Activated CD4-positive, alpha-beta T cell treated with anti-CD3 and anti-CD28 coated beads for 36 hours (primary cell): ENCODE results near the gene GCC2. TPM values are rescaled to one million over a fixed set of nuclear protein-coding genes. Genes with fewer than 3 reads are reported as not detected.

ENCODE experiments used
- ATAC-seq: fragments of 200-7000 bp; cut with Tn5 transposase; one replicate; pipeline ENCODE4 v1.10.0; 2021; ENCODE audit warnings: mild to moderate bottlenecking, moderate library complexity
- CTCF ChIA-PET: fragments of 350-600 bp; sonication (Branson Sonifier 250); formaldehyde crosslinking; loops from one replicate; lab custom pipeline; 2021; ENCODE audit warnings: antibody characterized with exemption; lab: Charles Lee
- POLR2A ChIA-PET: fragments of 350-600 bp; sonication (Branson Sonifier 250); formaldehyde crosslinking; loops from one replicate; lab custom pipeline; 2021; ENCODE audit warnings: antibody characterized with exemption, inconsistent platforms; lab: Charles Lee
- DNase-seq: peaks from one replicate; pipeline ENCODE4 v3.0.0-alpha.2; 2020
- H3K27ac Mint-ChIP-seq: one replicate; pipeline ENCODE4 v1.8.0; 2021; ENCODE audit warnings: mixed read lengths
- H3K27me3 Mint-ChIP-seq: one replicate; pipeline ENCODE4 v1.8.0; 2021; ENCODE audit warnings: mixed read lengths
- H3K36me3 Mint-ChIP-seq: one replicate; pipeline ENCODE4 v1.8.0; 2021; ENCODE audit warnings: low read depth, mixed read lengths
- H3K4me1 Mint-ChIP-seq: one replicate; pipeline ENCODE4 v1.8.0; 2021; ENCODE audit warnings: mixed read lengths
- H3K4me3 Mint-ChIP-seq: one replicate; pipeline ENCODE4 v1.8.0; 2021; ENCODE audit warnings: mild to moderate bottlenecking, moderate library complexity, mixed read lengths
- H3K9me3 Mint-ChIP-seq: one replicate; pipeline ENCODE4 v1.8.0; 2021; ENCODE audit warnings: low read depth, mixed read lengths
- intact Hi-C, 2 experiments: fragments of 100-400 bp; cut with DNase I in 1 of 2; cut with micrococcal nuclease in 1 of 2; formaldehyde crosslinking; loops; one replicate each; pipeline versions ENCODE4 v1.14.2 to v1.15.1; 2022 to 2024; cut with DNase I, micrococcal nuclease
- total RNA-seq, 2 experiments: library from RNA; stranded (reverse); gene quantifications; one replicate each; pipeline ENCODE4 v1.2.3, GENCODE V29; 2021

GCC2 gene, protein sequence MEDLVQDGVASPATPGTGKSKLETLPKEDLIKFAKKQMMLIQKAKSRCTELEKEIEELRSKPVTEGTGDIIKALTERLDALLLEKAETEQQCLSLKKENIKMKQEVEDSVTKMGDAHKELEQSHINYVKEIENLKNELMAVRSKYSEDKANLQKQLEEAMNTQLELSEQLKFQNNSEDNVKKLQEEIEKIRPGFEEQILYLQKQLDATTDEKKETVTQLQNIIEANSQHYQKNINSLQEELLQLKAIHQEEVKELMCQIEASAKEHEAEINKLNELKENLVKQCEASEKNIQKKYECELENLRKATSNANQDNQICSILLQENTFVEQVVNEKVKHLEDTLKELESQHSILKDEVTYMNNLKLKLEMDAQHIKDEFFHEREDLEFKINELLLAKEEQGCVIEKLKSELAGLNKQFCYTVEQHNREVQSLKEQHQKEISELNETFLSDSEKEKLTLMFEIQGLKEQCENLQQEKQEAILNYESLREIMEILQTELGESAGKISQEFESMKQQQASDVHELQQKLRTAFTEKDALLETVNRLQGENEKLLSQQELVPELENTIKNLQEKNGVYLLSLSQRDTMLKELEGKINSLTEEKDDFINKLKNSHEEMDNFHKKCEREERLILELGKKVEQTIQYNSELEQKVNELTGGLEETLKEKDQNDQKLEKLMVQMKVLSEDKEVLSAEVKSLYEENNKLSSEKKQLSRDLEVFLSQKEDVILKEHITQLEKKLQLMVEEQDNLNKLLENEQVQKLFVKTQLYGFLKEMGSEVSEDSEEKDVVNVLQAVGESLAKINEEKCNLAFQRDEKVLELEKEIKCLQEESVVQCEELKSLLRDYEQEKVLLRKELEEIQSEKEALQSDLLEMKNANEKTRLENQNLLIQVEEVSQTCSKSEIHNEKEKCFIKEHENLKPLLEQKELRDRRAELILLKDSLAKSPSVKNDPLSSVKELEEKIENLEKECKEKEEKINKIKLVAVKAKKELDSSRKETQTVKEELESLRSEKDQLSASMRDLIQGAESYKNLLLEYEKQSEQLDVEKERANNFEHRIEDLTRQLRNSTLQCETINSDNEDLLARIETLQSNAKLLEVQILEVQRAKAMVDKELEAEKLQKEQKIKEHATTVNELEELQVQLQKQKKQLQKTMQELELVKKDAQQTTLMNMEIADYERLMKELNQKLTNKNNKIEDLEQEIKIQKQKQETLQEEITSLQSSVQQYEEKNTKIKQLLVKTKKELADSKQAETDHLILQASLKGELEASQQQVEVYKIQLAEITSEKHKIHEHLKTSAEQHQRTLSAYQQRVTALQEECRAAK (N-terminal part only)
- total RNA-seq = 10 to 100 TPM; 47.8 to 51.3 TPM

DNA sequence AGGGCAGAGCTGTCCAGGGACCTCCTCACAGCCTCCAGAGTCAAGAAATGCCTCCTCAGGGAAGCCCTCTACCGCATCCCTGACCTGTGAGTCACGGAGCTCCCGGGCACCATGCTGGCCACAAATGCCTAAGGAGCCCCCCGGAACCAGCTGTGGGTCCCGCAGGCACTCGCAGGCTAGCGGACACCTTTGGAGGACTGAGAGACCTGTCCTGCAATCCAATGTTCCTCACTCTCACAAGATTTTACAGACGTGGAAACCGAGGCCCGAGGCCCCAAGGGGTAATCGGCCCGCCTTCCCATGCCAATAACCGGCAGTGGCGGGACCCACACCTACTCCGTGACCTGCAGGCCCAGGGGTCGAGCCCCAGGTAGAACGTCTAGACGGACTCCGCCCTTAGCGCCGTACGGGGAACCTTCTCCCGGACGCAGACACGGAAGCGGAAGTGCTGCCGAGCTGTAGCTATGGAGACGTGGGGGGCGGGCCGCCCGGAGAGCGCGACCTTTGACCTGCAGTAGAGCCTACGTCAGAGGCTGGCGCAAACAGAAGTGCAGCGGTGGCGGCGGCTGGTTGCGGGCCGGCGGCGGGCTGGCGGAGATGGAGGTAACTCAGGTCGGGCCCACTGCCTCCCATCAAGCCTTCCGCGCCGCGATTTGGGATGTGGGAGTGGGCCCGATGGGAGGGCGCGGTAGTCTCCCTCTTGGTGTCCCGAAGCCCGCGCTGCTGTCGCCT lies at the start of gene GCC2:
TSS of gene GCC2 (plus strand) at position 529 of the 732 bp plus-strand sequence. CDS start at position 598, 69 bp downstream.
- DNase-seq (peak; percentile 98), ATAC-seq (peak; percentile 97)
- intact Hi-C loops = loop anchor here (1.0 to 5.0 kb wide), 7 partner anchors 85 to 1163 kb away; partner anchors contain the start of genes LIMS1 (in 2 of the 2), CCDC138 (in 1 of the 2), RANBP2 (in 1 of the 2) and SEPTIN10 (in 1 of the 2)
- peaks cover 33% of the 10 kb centered on the region for H3K4me1 Mint-ChIP-seq
- peaks cover 16% of the 10 kb centered on the region for H3K36me3 Mint-ChIP-seq
- H3K4me3 Mint-ChIP-seq = peak within 1 kb of the TSS; percentile 98
- no peaks in the 10 kb centered on the region for H3K27me3 Mint-ChIP-seq
- no peaks in the 10 kb centered on the region for H3K9me3 Mint-ChIP-seq
- POLR2A ChIA-PET = interaction anchor here (0.6 to 1.1 kb wide), 4 partner anchors 84 to 172 kb away, joined by 3 to 11 read pairs (median 5); no protein-coding TSS in a partner anchor
- peak within 1 kb of the TSS; percentile 94 for H3K27ac Mint-ChIP-seq
- CTCF ChIA-PET = interaction anchor here (0.7 to 1.4 kb wide), 4 partner anchors 86 to 1953 kb away, joined by 3 to 5 read pairs (median 4); no protein-coding TSS in a partner anchor

DNA sequence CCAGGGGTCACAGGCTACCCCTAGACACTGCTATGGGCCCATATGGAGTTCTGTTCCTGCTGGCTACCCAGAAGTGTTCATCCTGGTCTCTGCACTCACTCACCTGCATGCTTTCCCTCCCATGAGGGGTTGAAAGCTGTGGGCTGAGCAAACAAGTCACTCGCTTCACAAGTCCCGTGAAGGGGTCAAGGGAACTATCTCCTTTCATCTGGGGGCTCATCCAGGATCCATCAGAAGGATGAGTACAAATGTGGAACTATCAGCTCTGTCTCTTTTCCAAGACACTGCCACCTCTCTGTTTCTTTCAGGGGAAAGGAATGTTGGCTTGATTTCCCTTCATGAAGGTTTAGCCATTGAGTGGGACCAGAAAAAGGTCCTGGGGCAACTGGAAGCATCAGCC lies 49.5 kb upstream of the GCC2 start:
- Mint-ChIP-seq H3K27me3 (no peaks in the 10 kb centered on the region), H3K4me1 (no peaks in the 10 kb centered on the region), H3K4me3 (no peak overlapping the region), H3K36me3 (peaks cover 3% of the 10 kb centered on the region), H3K9me3 (peaks cover 9% of the 10 kb centered on the region), H3K27ac (no peak overlapping the region)
- POLR2A ChIA-PET = no interaction called here
- no peak for ATAC-seq
- CTCF ChIA-PET = no interaction called here
- DNase-seq = no peak
- intact Hi-C loops = loop anchor here (5.0 kb wide), 1 partner anchor 183 kb away; no protein-coding TSS in a partner anchor

DNA sequence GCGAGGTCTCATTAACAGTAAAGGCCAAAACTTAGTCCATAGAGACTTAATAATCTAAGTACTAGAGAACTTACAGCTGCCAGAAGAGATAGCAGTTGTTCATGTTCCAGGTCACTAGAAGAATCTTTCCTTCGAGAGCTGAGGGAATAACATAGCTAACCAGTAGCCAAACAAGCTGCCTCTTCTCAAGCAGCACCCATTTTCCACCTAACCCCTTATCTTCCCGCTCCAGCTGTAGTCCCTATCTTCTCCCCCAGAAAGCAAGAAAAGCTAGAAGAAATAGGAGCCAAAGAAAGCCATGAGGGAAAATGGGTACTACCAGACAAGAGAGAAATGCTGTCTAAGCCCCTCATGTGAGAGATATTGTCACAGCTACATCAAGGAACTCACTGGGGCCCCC lies 47.2 kb upstream of the GCC2 start:
- no peaks in the 10 kb centered on the region for H3K4me1 Mint-ChIP-seq
- CTCF ChIA-PET = no interaction called here
- H3K27me3 Mint-ChIP-seq = no peaks in the 10 kb centered on the region
- no peak overlapping the region for H3K27ac Mint-ChIP-seq
- no peak overlapping the region for H3K4me3 Mint-ChIP-seq
- no peak for DNase-seq
- peaks cover 3% of the 10 kb centered on the region for H3K36me3 Mint-ChIP-seq
- intact Hi-C loops = no loop called here
- POLR2A ChIA-PET = no interaction called here
- H3K9me3 Mint-ChIP-seq = peaks cover 24% of the 10 kb centered on the region
- no peak for ATAC-seq

DNA sequence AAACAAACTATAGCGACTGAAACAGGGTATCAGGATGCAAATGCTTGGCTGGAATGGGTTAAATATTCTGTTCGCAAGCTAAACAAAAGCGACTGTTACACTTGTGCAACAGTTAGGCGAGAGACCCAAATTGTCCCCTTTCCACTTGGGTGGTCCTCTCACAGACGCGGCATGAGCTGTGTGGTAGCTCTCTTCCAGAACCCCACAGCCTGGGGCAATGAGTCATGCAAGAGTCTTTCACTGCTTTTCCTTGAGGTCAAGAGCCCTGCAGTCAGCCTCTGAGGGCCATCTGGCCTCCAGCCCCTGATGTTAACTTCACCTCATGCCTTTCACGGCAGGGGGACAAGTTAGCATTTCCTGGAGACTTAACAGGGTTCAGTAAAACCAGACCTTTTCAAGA lies 45.5 kb upstream of the GCC2 start:
- ATAC-seq (no peak), DNase-seq (no peak)
- CTCF ChIA-PET = interaction anchor here (0.6 kb wide), 1 partner anchor 12 kb away, joined by 3 read pairs; no protein-coding TSS in a partner anchor
- H3K27me3 Mint-ChIP-seq = no peaks in the 10 kb centered on the region
- peaks cover 21% of the 10 kb centered on the region for H3K9me3 Mint-ChIP-seq
- no peak overlapping the region for H3K27ac Mint-ChIP-seq
- POLR2A ChIA-PET = no interaction called here
- no peak overlapping the region for H3K4me3 Mint-ChIP-seq
- no peaks in the 10 kb centered on the region for H3K4me1 Mint-ChIP-seq
- H3K36me3 Mint-ChIP-seq = peaks cover 1% of the 10 kb centered on the region
- intact Hi-C loops = no loop called here

DNA sequence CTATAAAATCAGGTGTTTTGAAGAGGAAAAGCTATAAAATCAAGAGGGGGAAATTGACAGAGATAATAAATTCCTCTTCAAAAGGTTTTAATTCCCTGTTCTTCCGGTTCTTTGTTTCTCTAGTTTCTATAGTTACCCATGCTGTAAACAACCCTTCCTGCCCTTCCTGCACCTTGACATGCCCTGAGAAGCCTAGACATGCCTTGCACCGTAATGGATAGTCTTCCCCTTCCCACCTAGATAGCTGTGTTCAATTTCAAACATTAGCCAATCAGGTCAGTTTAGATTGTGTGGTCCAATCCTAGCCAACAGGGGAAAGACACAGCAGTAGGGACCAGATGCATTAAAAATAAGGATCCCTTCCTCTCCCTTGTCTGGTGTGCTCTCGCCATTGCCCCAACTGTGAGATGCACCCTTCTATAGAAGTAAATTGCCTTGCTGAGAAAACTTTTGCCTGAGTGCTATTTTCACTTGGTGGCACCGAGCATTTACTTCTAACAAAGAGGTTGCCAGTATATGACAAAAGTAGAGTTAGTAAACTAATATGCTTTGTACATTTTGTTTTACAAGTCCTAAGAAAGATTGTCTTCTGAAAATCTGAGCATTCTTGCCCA lies 44.1 kb upstream of the GCC2 start:
- no peak overlapping the region for H3K4me3 Mint-ChIP-seq
- no peak overlapping the region for H3K27ac Mint-ChIP-seq
- ATAC-seq = no peak
- no peaks in the 10 kb centered on the region for H3K4me1 Mint-ChIP-seq
- ChIA-PET POLR2A (no interaction called here), CTCF (no interaction called here)
- no peaks in the 10 kb centered on the region for H3K27me3 Mint-ChIP-seq
- no peak for DNase-seq
- peaks cover 19% of the 10 kb centered on the region for H3K9me3 Mint-ChIP-seq
- H3K36me3 Mint-ChIP-seq = peaks cover 1% of the 10 kb centered on the region
- intact Hi-C loops = no loop called here

DNA sequence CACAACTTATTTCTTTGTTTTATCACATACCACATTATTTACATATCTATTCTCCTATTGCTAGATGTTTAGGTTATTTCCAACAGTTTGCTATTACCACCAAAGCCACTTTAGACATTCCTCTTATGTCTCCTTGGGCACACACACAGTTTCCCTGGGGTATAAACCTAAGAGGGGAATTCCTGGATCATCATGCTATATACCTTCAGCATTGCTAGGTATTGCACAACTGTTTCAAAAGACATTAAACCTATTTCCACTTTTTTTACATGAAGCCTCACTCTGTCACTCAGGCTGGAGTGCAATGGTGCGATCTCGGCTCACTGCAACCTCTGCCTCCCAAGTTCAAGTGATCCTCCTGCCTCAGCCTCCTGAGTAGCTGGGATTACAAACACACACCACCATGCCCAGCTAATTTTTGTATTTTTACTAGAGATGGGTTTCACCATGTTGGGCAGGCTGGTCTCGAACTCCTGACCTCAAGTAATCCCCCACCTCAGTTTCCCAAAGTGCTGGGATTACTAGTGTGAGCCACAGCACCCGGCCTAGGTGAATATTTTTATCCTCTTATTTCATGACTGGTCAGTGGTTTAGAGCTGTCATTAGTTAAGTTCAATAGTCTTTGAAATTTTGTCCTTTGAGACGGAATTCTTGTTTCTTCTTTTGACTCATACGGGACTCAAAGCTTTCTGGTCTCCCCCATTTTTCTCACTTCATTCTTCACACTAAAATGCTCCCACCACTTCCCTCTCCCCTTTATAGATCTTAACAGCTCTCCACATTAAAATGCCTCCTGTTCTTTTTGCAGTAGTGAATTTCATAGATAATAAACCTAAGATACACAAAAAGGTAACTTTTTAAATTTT lies 40.9 kb upstream of the GCC2 start:
- ATAC-seq (no peak), DNase-seq (no peak)
- H3K27me3 Mint-ChIP-seq = no peaks in the 10 kb centered on the region
- CTCF ChIA-PET = no interaction called here
- POLR2A ChIA-PET = no interaction called here
- intact Hi-C loops = no loop called here
- H3K4me1 Mint-ChIP-seq = no peaks in the 10 kb centered on the region
- H3K9me3 Mint-ChIP-seq = peaks cover 17% of the 10 kb centered on the region
- no peak overlapping the region for H3K27ac Mint-ChIP-seq
- no peak overlapping the region for H3K4me3 Mint-ChIP-seq
- no peaks in the 10 kb centered on the region for H3K36me3 Mint-ChIP-seq

DNA sequence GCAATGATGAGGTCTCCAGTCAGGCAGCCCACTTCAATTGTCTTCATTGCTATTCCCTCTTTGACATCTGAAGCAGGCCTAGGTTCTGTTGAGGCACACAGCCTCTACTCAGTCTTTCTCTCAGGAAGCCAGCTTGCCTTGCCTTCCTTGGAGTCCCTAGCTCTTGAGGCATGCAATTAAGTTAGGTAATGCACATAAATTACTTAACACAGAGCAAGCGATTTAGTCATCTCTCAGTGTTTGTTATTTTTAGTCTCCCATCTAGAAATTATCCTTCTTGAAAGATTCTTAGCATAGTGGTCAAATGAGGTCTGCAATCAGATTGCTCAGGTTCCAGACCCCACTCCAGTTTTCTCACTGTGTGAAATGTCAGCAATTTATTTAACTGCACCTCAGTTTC lies 39.2 kb upstream of the GCC2 start:
- Mint-ChIP-seq H3K27me3 (no peaks in the 10 kb centered on the region), H3K27ac (no peak overlapping the region), H3K9me3 (peaks cover 13% of the 10 kb centered on the region), H3K4me1 (no peaks in the 10 kb centered on the region), H3K4me3 (no peak overlapping the region), H3K36me3 (no peaks in the 10 kb centered on the region)
- ChIA-PET POLR2A (no interaction called here), CTCF (no interaction called here)
- intact Hi-C loops = no loop called here
- DNase-seq (no peak), ATAC-seq (no peak)

DNA sequence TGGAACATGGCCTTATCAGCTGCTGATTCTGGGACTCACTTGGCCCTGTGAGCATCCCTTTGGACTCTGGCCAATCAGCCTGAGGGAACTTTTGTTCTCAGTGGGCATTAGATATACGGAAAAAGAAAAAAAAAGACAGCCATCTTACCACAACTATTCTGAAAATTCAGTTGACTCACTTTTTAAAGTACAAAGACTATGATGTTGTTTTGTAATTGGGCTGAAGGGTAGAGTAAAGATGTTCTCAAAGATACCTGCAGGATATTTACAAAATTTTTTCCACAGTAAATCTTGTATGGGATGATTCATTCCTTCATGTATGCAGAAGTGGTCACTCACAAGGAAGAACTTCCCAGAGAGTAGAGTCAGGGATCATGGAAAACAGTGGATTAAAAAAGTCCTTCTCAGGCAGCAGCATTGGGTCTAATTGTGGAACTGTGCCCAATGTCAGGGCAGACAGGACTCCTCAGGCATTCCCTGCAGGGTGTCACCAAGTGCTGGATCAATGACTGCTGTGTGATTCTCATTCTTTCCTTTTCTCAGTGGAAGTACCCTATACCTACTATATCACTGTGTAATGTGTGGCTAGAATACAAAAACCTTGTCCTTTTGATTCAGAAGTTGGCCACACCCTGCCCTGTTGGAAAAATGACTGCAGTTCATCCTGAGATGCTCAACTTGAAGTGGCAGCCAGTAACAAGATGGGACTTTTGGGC lies 35.9 kb upstream of the GCC2 start:
- Mint-ChIP-seq H3K4me1 (no peaks in the 10 kb centered on the region), H3K4me3 (no peak overlapping the region), H3K9me3 (no peaks in the 10 kb centered on the region), H3K27me3 (no peaks in the 10 kb centered on the region), H3K36me3 (no peaks in the 10 kb centered on the region), H3K27ac (no peak overlapping the region)
- POLR2A ChIA-PET = no interaction called here
- DNase-seq (no peak), ATAC-seq (no peak)
- CTCF ChIA-PET = no interaction called here
- intact Hi-C loops = no loop called here

DNA sequence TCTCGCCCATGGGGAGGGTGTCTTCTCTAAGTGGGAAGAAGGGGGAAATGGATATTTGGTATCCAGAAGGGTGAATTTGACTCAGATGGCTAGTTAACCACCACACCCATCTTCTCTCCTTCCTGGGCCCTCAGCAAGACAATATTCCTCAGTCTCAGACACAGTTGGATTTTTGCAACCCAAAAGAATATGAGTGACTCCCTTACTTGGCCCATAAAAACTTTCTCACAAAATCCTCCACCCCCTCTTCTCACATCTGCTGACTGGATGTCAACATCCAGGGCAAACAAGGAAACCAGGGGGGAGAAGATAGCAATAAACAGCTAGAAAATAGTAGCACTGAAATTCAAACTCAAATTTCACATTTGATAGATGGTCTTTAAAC lies 35.3 kb upstream of the GCC2 start:
- intact Hi-C loops = no loop called here
- DNase-seq (no peak), ATAC-seq (no peak)
- Mint-ChIP-seq H3K27ac (no peak overlapping the region), H3K36me3 (no peaks in the 10 kb centered on the region), H3K9me3 (no peaks in the 10 kb centered on the region), H3K4me3 (no peak overlapping the region), H3K4me1 (no peaks in the 10 kb centered on the region), H3K27me3 (no peaks in the 10 kb centered on the region)
- CTCF ChIA-PET = no interaction called here
- POLR2A ChIA-PET = no interaction called here
